HG02852 (cell line): ENCODE measurements around the gene TRIM44.
"Not testable (repeated sequence)": the region's sequence is repeated elsewhere in the genome, so short reads cannot be mapped to it uniquely, and the experiment has no call there.

Source experiments
- ATAC-seq: cut with Tn5 transposase; IDR thresholded peaks from one replicate; pipeline ENCODE4 v1.9.1; 2021; ENCODE audit warnings: mild to moderate bottlenecking, moderate library complexity; ENCODE audit not compliant: unreplicated experiment

Gene TRIM44

DNA sequence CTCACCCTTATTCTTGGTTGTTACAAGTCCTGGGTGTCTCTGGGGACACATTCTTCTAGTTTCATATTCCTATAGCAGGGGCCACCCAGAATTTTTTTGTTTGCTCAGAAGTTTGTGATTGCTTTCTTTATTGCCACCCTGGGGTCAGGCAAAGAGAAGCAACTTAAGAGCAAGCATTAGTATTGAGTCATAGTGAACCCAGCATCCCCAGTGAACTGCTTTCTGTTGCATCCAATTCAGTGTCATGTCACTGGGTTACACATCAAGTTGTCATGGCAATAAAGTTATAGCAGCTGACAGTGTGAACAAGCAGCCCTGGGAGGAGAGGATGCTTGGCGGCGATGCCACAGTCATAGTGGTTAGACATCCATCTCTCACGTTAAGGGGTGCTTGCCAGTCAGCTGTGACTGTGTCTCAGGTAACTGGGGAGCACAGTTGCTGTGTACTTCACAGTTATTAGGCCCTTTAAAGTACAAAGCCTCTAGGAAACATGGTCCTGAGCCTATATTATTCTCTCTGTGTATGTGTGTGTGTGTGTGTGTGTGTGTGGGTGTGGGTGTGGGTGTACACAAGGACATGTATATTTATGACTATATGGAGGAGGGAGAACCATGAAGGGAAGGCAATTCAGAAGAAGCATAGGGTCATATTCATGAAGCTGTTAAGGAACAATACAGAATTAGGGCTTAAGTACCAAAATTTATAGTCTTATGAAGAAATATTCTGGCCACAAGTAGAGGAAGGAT is 52.5 kb downstream of the TRIM44 start:
- peak; percentile 91 for ATAC-seq

DNA sequence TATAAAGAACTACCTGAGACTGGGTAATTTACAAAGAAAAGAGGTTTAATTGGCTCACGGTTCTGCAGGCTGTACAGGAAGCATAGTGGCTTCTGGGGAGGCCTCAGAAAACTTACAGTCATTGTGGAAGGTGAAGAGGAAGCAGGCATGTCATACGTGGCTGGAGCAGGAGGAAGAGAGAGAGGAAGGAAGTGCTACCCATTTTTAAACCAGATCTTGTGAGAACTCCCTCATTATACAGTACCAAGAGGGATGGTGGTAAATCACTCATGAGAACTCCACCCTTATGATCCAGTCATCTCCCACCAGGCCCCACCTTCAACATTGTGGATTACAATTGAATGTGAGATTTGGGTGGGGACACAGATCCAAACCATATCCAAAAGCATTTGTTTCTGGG is 53.1 kb downstream of the TRIM44 start:
- ATAC-seq: not testable (repeated sequence)

DNA sequence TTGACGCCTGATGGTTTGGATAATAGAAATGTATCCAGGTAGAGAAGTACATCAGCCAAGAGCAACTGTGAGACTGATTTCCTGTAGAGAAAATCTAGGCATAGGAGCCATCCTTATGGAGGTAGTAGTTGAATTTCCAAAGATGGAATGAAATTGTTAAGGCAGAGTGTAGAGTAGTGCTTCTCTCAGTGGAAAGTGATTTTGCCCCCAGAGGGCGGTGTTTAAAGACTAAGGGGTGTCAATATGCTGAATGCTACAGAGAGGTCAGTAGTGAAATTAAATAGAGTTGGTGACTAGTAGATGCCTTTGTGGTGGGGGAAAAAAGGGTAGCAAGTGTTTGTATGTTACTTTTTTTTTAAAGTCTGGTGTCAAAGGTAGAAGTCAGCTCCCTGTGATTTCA is 54.5 kb downstream of the TRIM44 start:
- no peak for ATAC-seq

DNA sequence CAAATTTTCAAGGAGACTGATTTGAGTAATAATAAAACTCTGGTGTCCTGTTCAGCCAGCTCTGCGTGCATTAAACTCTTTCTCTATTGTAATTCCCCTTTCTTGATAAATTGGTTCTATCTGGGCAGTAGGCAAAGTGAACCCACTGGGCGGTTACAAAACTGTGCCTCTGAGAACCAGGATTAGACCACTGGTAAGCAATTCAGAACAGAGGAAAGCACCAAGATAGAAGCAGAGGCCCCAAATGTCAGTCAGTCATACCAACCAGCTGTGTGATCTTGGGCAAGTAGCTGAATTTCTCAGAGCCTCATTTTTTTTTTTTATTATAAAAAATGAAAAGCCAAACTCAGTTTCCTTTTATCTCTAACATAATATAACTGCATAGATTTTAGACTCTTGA is 54.9 kb downstream of the TRIM44 start:
- ATAC-seq: no peak

DNA sequence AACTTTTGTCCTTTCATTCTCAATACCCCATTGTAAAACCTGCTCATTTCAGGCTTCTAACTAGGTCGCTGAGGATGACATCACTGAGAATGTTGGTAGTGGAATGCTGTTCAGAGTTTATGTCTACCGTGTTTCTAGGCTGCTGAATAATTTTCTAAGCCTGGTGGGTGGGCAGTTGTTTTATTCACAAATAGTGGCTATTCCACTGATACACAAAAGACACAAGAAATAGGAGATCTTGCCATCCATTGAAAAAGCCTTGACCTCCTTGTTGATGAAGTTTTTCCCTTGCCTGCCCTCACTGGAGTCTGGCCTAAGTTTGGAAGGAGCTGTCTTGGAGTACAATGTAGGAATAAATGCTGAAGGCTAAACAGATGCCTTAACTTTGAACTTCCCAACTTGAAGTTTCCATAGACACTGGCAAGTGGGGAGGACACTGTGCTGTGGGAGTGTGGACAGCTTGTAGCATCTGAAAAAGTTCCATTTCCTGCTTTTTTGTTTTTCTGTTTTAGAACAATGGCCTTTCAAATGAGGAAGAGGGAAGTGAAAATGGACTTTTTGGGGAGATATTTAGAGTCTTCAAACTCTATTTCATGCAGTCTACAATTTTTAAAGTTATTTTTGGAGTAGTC is 59.2 kb downstream of the TRIM44 start:
- ATAC-seq: peak; percentile 64

DNA sequence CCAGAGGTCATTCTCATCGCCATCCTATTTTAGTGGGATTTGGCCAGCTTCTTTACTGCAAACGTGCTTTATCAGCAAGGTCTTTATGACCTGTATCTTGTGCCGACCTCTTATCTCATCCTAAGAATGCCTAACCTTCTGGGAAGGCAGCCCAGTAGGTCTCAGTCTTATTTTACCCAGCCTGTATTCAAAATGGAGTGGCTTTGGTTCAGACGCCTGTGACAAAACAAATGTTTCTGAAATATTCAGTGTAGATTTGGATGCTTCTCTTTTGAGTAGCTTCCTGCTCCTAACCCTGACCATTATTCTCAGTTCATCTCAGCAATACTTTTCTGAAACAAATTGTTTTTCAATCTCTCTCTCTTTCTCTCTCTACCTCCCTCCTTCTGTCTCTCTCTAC is 60.1 kb downstream of the TRIM44 start:
- no peak for ATAC-seq

DNA sequence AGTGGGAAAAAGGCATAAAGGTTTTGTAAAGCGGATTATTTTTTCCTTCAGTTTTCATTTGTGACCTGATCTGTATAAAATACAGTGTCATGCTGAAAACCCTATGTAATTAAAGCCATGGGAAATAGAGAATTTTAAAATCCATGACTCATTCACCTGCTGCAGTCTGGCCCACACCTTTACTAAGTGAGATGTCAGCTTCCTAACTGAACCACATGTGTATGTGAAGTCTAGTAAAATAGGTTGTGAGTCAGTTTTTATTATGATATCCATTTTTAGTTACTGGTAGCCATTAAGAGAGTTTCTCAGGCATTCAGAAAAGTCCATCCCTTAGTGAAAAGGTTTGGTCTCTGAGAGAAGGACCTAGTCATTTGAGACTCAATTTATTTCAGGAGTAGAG is 60.9 kb downstream of the TRIM44 start:
- no peak for ATAC-seq

DNA sequence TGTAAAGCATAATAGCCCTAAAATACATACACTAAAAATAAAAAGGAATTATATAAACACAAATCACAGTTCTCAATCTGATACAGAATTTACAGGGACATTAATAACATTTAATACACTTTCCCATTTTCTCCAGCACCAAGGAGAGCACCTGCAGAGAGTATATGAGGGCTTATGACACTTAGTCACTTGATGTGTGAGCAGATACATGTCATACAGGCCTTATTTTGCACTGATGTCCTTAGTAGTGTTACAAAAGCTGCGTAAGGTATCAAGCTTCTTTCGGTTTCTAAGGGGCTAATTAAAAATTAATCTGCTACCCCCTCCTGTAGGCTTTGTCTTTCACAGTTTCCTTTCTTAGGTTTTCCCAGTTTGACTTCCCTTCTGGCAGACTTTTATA is 61.3 kb downstream of the TRIM44 start:
- no peak for ATAC-seq

DNA sequence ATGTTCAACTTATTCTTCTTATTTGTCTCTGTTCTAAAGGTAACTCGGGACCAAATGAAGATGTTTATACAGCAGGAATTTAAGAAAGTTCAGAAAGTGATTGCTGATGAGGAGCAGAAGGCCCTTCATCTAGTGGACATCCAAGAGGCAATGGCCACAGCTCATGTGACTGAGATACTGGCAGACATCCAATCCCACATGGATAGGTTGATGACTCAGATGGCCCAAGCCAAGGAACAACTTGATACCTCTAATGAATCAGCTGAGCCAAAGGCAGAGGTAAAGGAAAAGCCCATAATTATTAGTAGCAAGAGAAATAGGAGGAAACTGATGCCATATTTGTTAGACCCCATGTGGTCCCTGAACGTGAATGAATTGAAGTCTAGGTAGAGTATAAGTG is 63.3 kb downstream of the TRIM44 start:
- no peak for ATAC-seq

DNA sequence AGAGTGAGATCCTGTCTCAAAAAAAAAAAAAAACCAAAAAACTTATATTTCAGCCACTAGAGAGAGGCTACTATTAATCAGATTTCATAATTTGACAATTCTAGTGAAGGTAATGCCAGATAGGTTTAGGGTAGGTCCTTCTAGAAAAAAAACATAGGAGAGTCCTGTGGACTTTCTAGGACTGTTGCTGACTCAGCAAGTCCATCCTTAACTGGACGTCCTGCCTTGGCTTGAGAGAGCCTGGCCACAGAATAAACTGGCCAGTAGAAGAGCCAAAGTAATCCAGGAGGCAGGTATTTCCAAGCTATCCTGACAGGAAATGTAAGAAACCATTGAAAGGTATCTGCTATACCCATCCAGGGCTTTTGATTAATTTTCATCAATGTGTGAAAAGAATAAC is 64.6 kb downstream of the TRIM44 start:
- no peak for ATAC-seq

DNA sequence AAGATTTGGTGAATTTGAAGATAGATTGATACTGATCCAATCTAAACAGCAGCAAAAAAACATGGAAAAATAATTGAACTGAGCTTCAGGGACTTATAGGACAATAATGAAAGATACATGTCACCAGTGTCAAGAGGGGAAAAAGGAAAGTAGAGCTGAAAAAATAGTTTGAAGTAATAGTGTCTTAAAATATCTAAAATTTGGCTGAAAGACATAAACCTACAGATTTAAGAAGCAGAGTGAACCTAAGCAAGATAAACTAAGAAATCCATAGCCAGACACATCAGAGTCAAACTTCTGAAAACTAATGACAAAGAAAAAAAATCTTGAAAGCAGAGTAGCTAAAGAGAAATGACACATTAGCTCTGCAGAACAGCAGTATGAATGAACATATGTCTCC is 67.7 kb downstream of the TRIM44 start:
- no peak for ATAC-seq

DNA sequence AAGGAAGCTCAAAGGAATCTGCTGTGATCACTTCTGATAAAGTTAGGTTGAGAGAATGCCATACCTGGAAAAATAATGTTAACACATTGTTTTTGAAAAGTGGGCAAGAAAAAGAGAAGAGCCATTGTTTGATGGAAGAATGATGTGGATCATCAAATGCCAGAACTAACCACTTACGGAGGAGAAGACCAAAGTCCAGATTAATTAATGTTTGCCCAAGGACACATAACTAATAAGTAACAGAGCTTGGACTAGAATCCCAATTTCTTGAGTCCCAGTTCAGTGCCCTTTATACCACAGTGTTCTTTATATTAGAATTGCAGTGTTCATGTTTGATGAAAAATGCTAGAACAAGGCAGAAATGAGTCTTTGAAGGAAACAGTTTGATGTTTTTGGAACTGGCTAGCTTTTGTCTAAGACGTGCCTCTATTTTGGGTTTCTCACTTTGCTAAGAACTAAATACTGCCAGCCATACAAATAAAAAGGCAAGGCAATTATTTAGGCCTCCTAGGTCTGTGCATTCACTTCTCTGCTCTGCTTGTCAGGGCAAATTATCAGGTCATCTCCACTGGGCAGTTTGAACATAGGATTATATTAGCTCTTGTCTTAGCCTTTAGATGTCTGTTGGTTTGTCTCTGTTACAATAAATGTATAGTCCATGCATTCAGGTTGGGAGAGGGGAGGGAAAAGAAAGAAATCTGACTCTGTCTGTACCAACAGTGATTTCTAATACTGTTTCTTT is 72.3 kb downstream of the TRIM44 start:
- ATAC-seq: no peak

DNA sequence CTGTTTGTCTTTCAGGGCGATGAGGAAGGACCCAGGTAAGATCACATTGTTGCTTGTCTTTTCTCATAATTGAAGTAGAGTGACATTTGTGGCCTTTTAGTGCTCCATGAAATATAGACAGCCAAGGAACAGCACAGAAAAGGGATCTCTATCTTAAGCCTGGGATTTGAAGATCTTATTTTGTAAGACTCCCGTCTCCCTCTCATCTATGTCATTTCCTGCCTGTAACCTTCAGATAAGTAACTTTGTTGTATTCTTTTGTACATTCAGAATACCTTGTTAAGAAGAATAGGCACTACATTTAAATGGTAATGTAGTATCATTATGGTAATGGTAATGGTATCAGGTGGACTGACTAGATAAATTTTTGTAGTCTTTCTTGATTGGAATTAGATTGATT is 72.8 kb downstream of the TRIM44 start:
- ATAC-seq: no peak

DNA sequence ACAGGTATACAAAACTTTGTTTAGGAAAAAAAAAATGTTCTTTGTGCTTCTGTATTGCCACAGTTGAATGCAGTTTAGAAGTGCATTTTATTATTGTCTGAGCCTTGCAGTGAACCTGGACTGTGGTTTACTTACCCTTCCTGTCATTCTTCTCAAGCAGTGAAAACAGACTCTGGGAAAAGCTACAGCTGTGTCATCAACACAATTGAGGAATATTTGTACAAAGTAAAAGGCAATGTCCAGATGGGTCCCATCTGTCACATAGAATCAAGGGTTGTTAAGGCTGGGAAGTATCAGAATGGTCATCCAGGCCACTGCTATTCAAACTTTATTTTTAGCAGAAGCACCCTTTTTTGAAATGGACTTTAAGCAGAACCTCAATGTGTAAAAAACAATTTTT is 73.3 kb downstream of the TRIM44 start:
- ATAC-seq: no peak

DNA sequence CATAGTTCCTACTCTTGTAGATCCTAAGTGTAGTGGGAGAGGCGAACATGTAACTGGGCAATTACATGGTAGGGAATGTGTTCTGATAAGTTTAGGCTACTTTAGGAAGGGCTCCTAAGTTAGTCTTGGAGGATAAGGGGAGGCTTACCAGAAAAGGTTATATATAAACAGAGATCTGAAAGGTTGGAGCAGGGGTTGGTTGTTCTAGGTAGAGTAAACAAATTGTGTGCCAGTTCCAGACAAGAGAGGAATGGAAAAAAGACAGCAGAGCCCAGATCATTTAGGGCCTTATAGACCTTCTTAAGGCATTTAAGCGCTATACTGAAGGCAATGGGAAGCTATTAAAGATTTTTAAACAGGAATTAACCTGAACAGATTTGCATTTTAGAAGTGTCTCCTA is 74.4 kb downstream of the TRIM44 start:
- ATAC-seq: no peak

DNA sequence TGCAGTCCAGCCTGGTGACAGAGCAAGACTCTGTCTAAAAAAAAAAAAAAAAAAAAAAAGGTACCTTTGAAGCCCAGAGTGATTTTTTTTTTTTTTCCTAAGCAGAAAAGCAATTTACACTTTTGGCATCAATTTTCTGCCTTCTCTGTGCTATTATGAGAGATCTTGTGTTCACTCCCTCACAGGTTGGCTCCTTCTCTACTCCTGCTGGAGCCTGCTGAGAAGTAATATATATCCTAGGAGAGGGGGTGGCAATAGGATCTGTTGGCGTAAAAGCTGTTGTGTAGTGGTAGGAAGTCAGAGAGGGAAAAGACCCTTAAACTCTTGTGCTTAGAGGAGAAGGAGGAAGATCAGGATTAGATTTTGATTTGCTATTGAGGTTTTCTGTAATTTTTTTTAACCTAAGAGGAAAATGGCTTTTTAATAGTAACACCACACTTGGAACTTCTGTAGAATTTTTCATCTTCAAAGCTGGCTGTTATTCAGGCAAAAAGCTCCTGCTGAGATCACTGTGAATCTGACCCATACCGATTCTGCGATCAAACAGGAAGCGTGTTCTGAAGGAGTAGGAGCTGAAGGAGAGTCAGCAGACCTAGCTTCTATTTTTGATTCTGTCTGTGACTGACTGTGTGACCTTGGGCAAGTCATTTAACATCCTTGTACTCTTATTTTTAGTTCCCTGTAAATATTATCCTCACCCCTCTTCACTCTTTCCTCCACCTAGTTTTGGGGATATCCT is 77.7 kb downstream of the TRIM44 start:
- ATAC-seq: no peak

DNA sequence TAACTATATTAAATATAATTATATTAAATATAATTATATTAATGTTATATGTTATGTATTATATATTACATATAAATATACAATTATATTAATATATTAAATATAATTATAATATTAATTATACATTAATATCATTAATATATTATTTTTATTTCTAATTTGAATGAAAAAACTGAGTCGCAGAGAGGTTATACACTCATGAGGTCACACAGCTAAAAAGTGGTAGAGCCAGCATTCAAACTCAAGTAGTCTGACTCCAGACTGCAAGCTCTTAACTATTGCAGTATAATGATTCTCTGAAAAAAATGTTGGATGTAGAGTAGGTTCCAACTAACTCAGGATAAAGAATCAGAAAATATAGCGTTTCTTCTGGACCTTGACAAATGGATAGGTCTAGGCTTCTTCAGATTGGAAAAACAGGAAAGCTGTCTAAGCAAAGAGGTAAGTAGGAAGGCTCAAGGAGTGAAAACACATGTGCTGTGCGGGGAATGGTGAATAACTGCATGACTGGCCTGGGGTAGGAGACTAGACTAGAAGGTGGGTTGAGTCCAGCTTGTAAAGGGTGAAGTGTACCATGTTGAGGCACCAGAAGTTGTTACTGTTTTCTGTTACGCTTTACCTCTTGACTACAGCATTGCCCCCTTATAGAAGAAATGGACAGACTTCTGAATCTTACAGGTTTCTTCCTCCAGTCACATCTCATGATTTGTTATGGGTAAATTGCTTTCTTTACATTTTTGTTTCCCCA is 80.3 kb downstream of the TRIM44 start:
- no peak for ATAC-seq

DNA sequence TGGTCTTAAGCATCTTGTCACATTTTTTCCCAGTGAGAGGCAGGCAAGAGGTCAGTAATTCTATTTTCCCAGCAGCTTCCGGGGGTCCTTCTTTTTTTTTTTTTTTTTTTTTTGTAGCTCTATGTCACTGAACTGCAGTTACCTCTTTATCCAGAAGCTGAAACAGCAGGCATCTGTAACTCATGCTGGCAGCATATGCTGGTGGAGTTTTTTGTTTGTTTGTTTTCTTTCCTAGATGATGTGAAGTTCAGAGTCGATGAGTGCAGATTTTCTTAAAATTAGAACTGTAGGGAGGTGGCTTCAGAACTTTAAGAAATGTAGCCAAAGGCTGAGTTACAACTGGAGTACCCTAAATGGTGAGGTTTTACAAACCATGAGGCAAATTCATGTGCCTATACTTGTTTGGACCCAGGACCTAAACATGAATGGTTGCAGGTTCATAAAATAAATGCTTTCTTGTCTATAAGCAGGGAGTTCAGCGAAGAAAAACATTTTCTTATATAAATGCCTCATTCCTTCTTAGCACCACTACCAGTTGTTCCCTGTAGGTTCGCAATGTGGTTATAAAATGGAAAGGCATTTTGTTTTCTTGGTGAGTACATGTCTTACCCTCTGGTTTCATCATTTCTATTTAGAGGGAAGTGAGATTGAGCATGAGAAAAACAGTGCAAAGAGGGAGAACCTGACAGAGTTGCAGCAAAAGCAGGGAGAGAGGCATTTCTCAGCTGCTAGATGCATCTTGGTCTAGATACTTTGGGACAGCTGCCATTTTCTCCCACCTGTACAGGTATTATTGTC is 84.0 kb downstream of the TRIM44 start:
- no peak for ATAC-seq

DNA sequence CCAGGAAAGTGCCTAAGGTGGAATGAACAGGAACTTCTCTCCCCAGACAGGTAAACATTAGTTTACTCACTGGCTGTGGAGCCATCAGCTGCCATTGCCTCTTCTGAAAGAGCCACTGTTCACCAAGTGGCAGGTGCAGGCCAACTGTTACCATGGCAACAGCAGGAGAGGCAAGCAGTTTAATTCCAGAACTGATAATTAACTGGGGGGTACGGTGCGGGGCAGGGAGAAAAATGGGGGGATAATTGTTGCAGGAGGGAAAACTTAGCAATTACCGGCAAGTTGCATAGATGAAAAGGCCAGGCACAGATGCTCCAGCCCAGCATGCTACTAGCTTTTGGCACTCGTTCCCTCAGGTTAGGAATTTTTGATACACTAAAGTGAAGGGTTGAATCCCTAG is 85.1 kb downstream of the TRIM44 start:
- ATAC-seq: no peak

DNA sequence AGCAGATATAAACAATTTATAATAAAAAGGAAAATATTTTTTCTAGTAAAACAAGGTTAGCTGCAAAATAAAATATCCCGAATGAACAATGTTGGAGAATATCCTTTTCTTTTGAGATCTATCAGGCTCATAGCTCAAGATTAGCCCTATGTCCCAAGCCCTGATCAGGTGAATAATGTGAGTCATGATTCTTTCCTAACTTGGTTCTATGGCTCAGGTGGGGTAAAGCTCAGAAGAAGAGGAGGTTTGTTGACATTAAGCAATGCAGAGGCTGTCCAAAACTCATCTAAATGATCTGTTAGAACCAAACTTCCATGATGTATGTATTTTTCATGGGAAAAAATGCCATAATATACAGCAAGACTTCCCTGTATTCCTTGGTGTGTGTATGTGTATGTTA is 86.1 kb downstream of the TRIM44 start:
- no peak for ATAC-seq
